PC-3 (cell line): ENCODE measurements around the gene PYGM.

Experiments
- CTCF ChIP-seq: fragments of 300-600 bp; sonication (generic); conservative IDR thresholded peaks from 2 replicates; pipeline ENCODE4 v1.5.1; 2017; ENCODE audit warnings: antibody characterized with exemption, low read depth, mild to moderate bottlenecking, low read length
- EZH2 ChIP-seq: fragments of 300-600 bp; sonication (generic); IDR thresholded peaks from one replicate; pipeline ENCODE4 v1.6.1; 2017; ENCODE audit warnings: antibody characterized with exemption, mild to moderate bottlenecking, low read length; ENCODE audit not compliant: unreplicated experiment
- EZH2phosphoT487 ChIP-seq: fragments of 300-600 bp; sonication (generic); IDR thresholded peaks from 2 replicates; pipeline ENCODE4 v1.6.1; 2018; ENCODE audit warnings: mild to moderate bottlenecking, antibody characterized with exemption, low read length, borderline replicate concordance

GRCh38 chr11:64801158-64801464 lies 41.3 kb upstream of the PYGM start:
- TF ChIP-seq CTCF, result no peak
- TF ChIP-seq EZH2, result no peak
- no peak for TF ChIP-seq EZH2phosphoT487
